ENCODE measurements around the gene HPCA.

The HPCA gene

DNA sequence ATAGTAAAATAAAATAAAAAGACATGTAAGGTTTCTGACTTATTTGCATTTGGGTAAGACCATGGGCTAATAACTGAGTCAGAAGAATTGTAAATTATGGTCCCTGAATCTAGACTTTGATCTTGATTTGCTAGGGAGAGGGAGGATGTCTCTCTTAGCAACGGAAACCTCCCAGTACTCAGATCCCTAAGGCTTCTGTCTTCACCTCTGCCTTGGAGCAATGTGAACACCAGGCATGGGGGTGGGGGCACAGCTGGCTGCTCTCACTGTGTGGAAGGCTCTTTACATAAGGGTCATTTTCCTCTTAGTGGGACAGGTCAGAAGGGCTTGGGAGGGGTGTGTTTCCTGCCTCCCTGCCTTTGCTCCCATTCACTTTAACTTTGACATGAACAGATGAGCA lies 31.9 kb downstream of the HPCA start:
- no peak for DNase-seq
- intact Hi-C loops (cut with DNase I), result no loop called here

DNA sequence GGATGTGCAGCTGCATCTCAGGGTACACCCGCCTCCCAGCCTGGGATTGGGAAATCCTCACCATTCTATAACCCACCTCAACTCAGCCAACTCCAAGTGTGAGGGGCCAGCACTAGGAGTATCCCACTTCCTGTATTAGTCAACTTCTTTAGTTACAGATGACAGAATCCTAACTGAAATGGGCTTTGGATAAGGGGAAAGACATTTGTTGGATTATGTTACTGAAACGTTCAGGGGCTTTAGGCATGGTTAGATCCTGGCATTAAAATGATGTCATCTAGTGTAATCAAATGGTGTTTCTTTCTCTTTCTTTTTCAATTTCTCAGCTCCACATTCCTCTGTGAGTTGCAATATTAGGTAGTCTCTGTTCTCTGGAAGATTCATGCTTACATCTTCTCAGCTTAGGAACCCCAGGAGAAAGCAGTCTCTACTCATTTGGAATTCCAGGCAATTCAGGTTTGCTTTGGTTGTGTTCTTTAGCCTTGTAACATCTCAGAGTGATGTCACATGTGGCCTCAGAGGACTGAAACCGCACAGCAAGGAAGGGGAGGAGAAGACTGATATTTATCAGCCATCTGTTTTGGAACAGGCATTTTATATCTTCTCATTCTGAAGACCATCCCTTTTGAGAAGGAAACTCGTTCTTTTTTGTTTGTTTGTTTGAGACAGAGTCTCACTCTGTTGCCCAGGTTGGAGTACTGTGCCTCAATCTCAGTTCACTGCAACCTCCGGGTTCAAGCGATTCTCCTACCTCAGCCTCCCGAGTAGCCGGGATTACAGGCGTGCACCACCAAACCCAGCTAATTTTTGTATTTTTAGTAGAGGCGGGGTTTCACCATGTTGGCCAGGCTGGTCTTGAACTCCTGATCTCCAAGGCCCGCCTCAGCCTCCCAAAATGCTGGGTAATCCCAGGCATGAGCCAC lies 33.8 kb downstream of the HPCA start:
- intact Hi-C loops (cut with DNase I), result no loop called here
- DNase-seq, result no peak

DNA sequence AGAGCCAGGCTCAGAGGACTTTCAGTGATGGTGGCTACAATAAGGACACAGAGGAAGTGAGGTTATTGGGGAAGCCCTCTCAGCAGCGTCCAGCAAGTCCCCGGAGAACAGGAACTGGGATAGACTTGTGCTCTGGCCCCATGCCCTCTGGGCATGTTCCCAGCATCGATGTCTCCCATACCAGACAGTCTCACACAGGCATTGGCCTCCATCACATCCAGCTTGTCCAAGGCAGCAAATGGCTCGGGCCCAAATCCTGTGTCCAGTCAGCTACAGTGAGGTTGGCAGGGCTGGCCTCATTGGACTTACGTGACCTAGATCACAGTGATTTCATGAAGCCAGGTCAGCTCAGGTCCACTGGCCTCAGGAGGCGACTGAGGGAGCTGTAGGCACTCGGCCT lies 34.5 kb downstream of the HPCA start:
- intact Hi-C loops (cut with DNase I), result no loop called here
- peak in 7 of 42 donors; percentile 14 to 39 (median 22) for DNase-seq

DNA sequence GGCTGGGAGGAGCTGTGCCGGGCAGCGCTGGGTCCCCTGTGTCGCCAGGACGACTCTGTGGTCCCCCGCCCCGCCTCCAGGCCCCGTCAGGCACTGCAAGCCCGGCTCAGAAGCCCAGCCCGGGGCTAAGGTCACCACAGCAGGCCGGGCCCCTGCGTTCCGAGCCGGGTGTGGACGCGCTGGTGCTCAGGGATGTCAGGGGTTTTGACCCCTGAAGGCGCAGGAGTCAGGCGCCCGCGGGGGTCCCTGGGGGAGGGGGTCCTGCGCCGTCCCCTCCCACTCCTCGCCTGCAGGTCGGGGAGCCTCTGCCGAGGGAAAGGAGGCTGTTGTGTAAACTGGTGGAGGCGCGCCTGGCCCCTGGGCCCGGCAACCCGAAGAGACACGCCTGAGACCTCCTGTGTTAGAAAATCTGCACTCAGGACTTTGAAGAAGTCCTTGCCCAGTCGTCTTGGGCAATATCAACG lies 38.6 kb downstream of the HPCA start:
- intact Hi-C loops (cut with DNase I), result no loop called here
- DNase-seq, result peak in 7 of 42 donors; percentile 9 to 24 (median 19)

DNA sequence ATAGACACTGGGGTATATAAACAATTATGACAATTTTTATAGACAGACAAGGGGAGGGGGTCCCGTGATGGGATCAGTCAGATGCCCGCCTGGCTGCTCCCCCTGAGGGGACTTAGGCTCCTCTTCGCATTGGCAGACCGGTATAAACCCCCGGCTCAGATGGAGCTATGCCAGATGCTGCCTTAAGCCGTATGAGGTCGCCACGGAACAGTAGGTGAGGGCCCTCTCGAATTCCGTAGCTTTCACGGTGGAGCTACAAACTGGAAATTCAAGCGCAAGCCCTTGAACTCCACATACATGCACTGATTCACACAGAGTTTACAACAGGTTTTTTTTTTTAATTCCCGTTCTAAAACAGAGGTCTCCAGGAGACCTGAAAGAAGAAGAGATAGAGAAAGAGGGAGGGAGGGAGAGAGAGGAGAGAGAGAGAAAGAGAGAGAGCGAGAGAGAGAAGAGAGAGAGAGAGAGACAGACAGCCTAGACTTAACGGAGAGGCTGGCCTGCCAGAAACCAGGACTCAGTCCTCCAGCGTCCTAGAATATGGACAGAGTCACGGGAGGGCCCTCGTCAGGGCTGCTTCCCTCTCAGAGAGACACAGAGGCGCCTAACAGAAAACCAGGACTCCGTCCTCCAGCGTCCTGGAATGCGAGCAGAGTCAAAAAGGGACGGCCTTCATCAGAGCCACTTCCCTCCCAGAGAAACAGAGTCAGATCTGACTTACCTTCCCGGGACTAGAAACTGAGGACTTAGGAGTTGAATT lies 39.3 kb downstream of the HPCA start:
- no peak for DNase-seq
- intact Hi-C loops (cut with DNase I), result no loop called here

DNA sequence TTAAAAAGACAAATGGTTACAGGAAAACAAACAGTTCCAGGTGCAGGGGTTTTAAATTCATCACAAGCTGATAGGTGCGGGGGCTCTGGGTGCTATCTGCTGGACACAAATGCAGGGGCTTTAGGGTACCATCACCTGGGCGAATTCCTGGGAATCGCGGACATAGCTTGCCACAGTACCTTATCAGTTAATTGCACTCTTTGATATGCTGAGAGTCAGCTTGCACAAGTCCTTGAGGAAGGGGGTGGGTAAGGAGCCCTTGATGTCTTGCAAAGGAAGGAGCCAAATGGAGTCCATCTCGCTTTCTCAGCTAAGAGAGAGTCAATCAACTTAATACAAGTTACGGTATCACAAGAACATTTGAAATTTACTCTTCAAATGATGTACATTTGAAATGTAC lies 40.3 kb downstream of the HPCA start:
- intact Hi-C loops (cut with DNase I), result no loop called here

DNA sequence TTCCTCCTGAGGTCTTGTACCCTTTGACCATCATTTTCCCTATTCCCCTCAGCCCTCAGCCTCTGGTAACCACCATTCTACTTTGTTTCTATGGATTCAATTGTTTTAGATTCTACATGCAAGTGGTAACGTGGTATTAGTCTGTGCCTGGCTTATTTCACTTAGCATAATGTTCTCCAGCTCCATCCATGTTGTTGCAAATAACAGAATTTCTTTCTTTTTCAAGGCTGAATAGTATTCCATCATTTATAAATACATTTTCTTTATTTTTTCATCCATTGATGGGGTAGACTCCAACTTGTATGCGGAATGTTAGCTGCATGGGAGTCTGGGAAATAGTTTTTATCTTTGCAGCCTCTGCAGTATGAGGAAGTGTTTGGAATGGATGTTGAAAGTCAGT lies 41.1 kb downstream of the HPCA start:
- DNase-seq, result no peak

More for the DNA sequence above, 40.3 kb downstream of the HPCA start:
- no peak for DNase-seq

DNA sequence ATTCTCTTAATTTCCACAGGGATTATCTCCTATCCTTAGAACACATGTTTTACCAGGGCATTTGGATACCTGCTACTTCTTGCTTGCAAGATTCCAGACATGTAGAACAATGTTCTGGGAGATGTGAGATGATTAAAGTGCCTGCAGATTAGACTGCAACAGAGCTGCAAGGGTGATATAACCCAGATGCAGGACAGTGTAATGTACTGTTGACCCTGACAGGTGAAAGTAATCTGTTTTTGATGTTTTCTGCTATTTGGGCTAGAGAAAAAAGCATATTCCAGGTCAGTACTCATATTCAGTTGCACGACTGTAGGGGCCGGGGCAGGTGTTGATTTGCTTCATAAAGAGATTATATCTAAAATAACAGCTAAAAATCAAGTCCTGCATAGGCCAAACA lies 42.0 kb downstream of the HPCA start:
- intact Hi-C loops (cut with DNase I), result no loop called here
- no peak for DNase-seq

More for the DNA sequence above, 41.1 kb downstream of the HPCA start:
- intact Hi-C loops (cut with DNase I), result no loop called here

DNA sequence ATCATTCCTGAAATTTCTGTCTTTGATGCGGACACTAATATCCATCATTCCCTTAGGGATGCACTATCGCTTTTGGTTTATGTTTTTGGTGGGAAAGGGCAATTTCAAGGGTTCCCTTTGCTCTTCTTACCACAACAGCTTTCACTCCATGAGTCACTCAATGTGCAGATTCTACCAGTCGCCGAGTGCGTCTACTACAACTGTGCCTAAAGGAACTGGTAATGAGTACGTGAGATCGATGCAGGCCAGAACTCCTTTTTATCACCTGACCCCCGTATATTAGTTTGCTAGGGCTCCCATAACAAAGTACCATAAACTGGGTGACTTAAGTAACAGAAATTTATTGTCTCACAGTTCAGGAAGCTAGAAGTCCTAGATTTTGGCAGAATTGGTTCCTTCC lies 42.4 kb downstream of the HPCA start:
- DNase-seq, result no peak
- intact Hi-C loops (cut with DNase I), result no loop called here

DNA sequence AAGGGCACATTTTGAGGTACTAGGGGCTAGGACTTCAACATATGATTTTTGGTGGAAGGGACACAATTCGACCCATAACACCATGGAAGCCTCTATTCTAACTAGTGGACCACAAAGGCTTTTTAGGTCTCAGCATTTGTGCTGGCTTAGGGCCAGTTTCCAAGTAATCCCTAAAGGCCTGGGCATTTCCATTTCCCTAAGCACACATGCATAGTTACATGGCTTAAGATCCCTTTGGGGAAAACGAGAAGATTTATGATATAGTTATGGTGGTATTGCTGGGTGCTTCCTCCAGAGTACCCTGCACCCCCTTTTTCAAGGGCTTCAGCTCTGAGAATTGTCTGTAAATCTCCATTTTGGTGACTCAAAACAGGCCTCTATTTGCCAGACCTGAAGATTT lies 43.1 kb downstream of the HPCA start:
- intact Hi-C loops (cut with DNase I), result no loop called here

DNA sequence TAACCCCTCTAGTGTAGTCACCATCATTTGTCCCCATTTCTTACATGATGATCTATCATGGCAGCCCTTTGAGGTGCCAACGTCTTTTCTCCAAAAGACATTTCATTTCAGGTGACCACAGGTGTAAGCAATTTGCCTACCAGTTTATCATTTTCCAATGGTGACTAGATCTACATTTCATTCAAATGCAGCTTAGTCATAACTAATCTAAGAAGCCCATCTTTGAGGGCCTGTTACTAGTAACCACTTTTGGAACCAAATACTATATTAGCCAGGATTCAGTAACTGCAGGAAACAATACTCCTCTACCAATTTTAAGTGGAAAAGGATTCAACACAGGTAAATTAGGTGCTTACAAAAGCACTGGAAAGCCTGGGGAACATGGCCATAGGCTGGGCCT lies 45.5 kb downstream of the HPCA start:
- intact Hi-C loops (cut with DNase I), result loop anchor here (5.0 to 10.0 kb wide), 2 partner anchors 73 to 156 kb away; no protein-coding TSS in a partner anchor
- DNase-seq, result no peak

More for the DNA sequence above, 43.1 kb downstream of the HPCA start:
- no peak for DNase-seq

DNA sequence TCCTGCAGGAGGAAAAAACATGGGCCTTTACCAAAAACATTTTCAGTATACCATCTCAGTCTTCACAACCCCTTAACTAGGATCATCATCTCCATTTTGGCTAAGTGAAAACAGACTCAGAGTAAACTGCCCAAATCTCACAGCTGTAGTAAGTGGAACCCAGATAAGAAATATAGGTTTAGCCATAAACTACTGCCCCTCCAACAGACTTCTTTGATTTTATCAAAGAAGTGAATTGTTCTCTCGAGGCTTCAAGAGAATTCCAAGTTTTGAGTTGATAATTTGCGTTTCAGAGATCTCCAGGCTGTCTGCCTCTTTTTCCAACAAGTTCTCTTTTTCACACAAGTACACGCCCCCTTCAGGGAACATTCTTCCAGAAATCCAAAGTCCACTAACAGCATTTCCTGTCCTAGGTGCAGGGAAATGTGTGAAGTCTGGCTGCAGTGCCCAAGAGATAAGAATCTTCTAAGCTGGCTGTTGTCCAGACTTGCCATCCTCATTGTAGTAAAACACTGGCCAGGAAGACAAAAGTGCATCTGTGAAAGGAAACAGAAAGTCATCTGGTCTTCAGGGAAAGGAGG lies 47.5 kb downstream of the HPCA start:
- DNase-seq, result no peak
- intact Hi-C loops (cut with DNase I), result loop anchor here (5.0 to 10.0 kb wide), 2 partner anchors 71 to 153 kb away; no protein-coding TSS in a partner anchor

DNA sequence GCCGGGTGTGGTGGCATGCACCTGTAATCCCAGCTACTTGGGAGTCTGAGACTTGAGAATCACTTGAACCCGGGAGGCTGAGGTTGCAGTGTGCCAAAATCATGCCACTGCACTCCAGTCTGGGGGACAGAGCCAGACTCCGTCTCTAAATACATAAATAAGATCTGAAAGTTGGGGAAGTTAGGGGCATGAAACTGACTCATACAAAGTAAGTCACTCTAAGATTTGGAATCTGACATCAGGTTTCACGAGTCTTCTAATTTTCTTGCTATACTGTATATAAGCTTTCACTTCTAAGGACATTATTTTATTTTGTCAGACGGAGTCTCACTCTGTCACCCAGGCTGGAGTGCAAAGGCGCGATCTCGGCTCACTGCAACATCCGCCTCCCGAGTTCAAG lies 48.2 kb downstream of the HPCA start:
- DNase-seq, result no peak
- intact Hi-C loops (cut with DNase I), result loop anchor here (5.0 to 10.0 kb wide), 2 partner anchors 70 to 153 kb away; no protein-coding TSS in a partner anchor

DNA sequence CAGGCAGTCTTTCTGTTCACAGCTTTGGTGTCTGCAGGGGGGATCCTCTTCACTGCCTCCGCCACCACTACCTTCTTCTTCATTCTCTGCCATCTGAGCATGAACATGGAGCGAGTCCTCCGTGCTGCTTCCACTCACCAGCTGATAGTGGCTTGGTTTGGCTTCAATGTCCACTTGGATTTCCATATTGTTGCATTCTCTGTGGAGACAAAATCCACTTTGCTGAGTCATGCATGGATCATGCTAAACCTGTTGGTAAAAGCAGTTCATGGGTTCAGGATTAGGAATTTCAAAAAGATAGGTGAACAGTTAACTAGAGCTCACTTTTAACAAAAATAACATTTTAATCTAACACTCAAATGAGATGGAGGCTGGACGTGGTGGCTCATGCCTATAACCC lies 50.8 kb downstream of the HPCA start:
- DNase-seq, result no peak
- intact Hi-C loops (cut with DNase I), result loop anchor here (10.0 kb wide), 1 partner anchor 68 kb away; no protein-coding TSS in a partner anchor

DNA sequence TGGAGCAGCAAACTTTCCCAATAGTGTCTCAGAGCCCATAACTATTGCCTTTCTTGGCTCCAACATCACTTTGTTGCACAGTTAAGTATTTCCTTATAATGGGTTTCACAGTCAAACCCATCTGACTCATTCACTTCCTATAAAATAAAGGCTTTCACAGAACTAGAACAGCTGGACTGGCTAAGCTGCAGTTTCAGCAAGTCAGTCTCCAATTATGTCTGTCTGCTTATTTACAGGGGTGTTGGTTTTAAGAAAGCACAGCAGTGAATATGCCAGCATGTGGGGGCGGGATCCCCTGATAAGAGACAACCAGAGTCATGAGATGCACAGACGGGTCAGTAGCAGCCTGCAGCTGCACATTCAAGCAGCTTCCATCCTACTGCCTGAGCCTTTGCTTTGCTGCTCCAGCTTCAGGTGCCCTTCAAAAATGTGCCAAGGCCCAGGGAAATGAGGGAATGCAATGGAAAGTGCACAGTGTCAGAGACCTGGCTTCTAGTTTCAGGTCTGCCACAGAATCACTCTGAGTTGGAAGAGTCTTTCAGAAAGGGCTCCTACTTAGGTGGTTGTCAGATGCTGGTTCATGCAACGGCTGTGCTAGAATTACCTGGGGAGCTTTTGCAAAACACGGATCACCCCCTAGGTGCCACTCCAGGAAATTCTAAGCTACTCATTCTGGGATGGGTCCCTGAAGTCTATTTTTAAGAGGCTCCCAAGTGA lies 53.5 kb downstream of the HPCA start:
- DNase-seq, result no peak
- intact Hi-C loops (cut with DNase I), result loop anchor here (10.0 kb wide), 1 partner anchor 65 kb away; no protein-coding TSS in a partner anchor

DNA sequence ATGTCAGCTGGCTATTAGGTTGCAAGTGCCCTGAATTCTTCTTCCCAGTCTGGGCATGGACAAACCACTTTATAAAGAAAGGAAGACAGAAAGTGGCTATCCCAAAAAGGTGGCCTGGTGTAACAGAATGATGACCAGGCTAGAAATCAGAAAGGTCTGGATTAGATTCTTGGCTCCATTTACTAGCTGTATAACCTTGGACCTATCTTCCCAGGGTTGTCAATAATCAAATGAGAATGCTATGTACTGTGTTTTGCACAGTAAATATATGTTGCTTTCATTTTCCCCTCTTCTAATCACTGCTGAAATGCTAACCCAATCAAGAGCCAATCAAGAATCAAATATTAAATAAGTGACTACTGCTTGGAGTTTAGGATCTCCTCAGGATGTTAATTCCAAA lies 57.9 kb downstream of the HPCA start:
- intact Hi-C loops (cut with DNase I), result no loop called here

More for the DNA sequence above, 57.9 kb downstream of the HPCA start:
- DNase-seq, result no peak
